Endothelial cell of umbilical vein (primary cell): ENCODE results near the gene SPOUT1. TPM values are rescaled to one million over a fixed set of nuclear protein-coding genes. Genes with fewer than 3 reads are reported as not detected.
"Not testable (repeated sequence)": the region's sequence is repeated elsewhere in the genome, so short reads cannot be mapped to it uniquely, and the experiment has no call there.

Source experiments
- BruUV-seq: library from RNA; stranded (reverse); fragments of 400-500 nt; replicated peaks from 2 replicates; lab custom pipeline; 2021; lab: Mats Ljungman, UMichigan
- CTCF ChIA-PET: fragments of 300-600, 350-600 bp; sonication (Branson Sonifier 250); formaldehyde crosslinking; loops from one replicate; lab custom pipeline; 2021; ENCODE audit warnings: antibody characterized with exemption, inconsistent platforms; lab: Charles Lee
- POLR2A ChIA-PET: fragments of 300-600, 350-600 bp; sonication (Branson Sonifier 250); formaldehyde crosslinking; loops from one replicate; lab custom pipeline; 2021; ENCODE audit warnings: antibody characterized with exemption, inconsistent platforms; lab: Charles Lee
- DNase-seq: peaks from one replicate; pipeline ENCODE4 v3.0.0-alpha.2; 2011; ENCODE audit warnings: low read depth, low spot score
- FAIRE-seq: peaks from 2 replicates; lab custom pipeline; 2011; peaks lifted over from hg19 to GRCh38; lab: Jason Lieb, UNC
- H2AFZ ChIP-seq: 2 replicates; pipeline ENCODE4 v1.6.0; 2012; ENCODE audit warnings: low read depth, low read length, control low read depth, inconsistent platforms
- H3K27ac ChIP-seq: 2 replicates; pipeline ENCODE4 v1.5.1; 2011; ENCODE audit warnings: low read depth, mild to moderate bottlenecking, control low read depth, low read length, moderate library complexity; ENCODE audit not compliant: insufficient read depth
- H3K27me3 ChIP-seq, 2 experiments: 2 replicates each; pipeline versions ENCODE4 v1.6.0 to v1.6.1; 2011; ENCODE audit warnings: low read length in 2 of 2, mixed read lengths in 1 of 2; ENCODE audit not compliant: control insufficient read depth in 2 of 2, insufficient read depth in 2 of 2
- H3K36me3 ChIP-seq, 2 experiments: 2 replicates in 1 of 2; 3 replicates in 1 of 2; pipeline ENCODE4 v1.5.1; 2011; ENCODE audit warnings: low read length in 2 of 2, mild to moderate bottlenecking in 1 of 2, moderate library complexity in 1 of 2; ENCODE audit not compliant: control insufficient read depth in 2 of 2, insufficient read depth in 2 of 2; ENCODE audit errors: extremely low read depth in 1 of 2
- H3K4me1 ChIP-seq: 3 replicates; pipeline ENCODE4 v1.5.1; 2011; ENCODE audit warnings: mild to moderate bottlenecking, low read length; ENCODE audit not compliant: control insufficient read depth, insufficient read depth; ENCODE audit errors: extremely low read depth
- H3K4me2 ChIP-seq: 2 replicates; pipeline ENCODE4 v1.6.1; 2011; ENCODE audit warnings: low read length, control low read depth, mixed read lengths; ENCODE audit not compliant: insufficient read depth
- H3K4me3 ChIP-seq, 3 experiments: fragments of 200-600 bp in 1 of 3; sonication (generic), shearing (Covaris generic) in 1 of 3; replicated peaks in 1 of 3; 2 replicates each; pipeline ENCODE4 v1.5.1; 2011 to 2016; ENCODE audit warnings: control low read depth in 3 of 3, low read length in 3 of 3, mild to moderate bottlenecking in 2 of 3, inconsistent platforms in 1 of 3, low read depth in 1 of 3, moderate library complexity in 1 of 3; ENCODE audit not compliant: insufficient read depth in 1 of 3
- H3K79me2 ChIP-seq: 2 replicates; pipeline ENCODE4 v1.6.0; 2012; ENCODE audit warnings: low read length, inconsistent platforms; ENCODE audit not compliant: control insufficient read depth, insufficient read depth
- H3K9ac ChIP-seq: replicated peaks from 2 replicates; pipeline ENCODE3; 2011; ENCODE audit warnings: low read length, control low read depth; ENCODE audit not compliant: insufficient read depth; ENCODE audit errors: extremely low read depth
- H3K9me1 ChIP-seq: replicated peaks from 3 replicates; pipeline ENCODE4 v1.6.0; 2011; ENCODE audit warnings: mild to moderate bottlenecking, low read length; ENCODE audit not compliant: control insufficient read depth, insufficient read depth; ENCODE audit errors: extremely low read depth
- H3K9me3 ChIP-seq: replicated peaks from 2 replicates; pipeline ENCODE4 v1.5.1; 2012; ENCODE audit warnings: low read length, inconsistent platforms; ENCODE audit not compliant: control insufficient read depth, insufficient read depth
- H4K20me1 ChIP-seq: replicated peaks from 2 replicates; pipeline ENCODE3; 2011; ENCODE audit warnings: mild to moderate bottlenecking, low read length; ENCODE audit not compliant: control insufficient read depth, insufficient read depth; ENCODE audit errors: extremely low read depth
- CTCF ChIP-seq, 2 donors: IDR thresholded peaks; 1 replicate in 1 of 2; 2 replicates in 1 of 2; pipeline ENCODE4 v1.5.1; 2011; ENCODE audit warnings: low read length in 2 of 2, mild to moderate bottlenecking in 2 of 2, moderate library complexity in 2 of 2, control low read depth in 1 of 2, inconsistent platforms in 1 of 2, low read depth in 1 of 2; ENCODE audit not compliant: insufficient read depth in 1 of 2; ENCODE audit errors: extremely low read depth in 1 of 2
- EZH2 ChIP-seq: IDR thresholded peaks from 2 replicates; pipeline ENCODE4 v1.6.1; 2012; ENCODE audit warnings: borderline replicate concordance, low read depth, mild to moderate bottlenecking, moderate library complexity, low read length, inconsistent platforms; ENCODE audit not compliant: severe bottlenecking
- FOS ChIP-seq: IDR thresholded peaks from 2 replicates; pipeline ENCODE4 v1.6.1; 2011; ENCODE audit warnings: mild to moderate bottlenecking, low read length, moderate library complexity, borderline replicate concordance; ENCODE audit not compliant: insufficient read depth
- GATA2 ChIP-seq: IDR thresholded peaks from 2 replicates; pipeline ENCODE4 v1.7.0; 2011; ENCODE audit warnings: low read depth, mild to moderate bottlenecking, moderate library complexity, mixed read lengths, low read length; ENCODE audit not compliant: insufficient read length, insufficient read depth
- JUN ChIP-seq: IDR thresholded peaks from 2 replicates; pipeline ENCODE4 v1.6.1; 2011; ENCODE audit warnings: borderline replicate concordance, low read depth; ENCODE audit not compliant: insufficient read length, insufficient read depth
- MAX ChIP-seq: IDR thresholded peaks from 2 replicates; pipeline ENCODE4 v1.6.1; 2011; ENCODE audit not compliant: insufficient read depth, insufficient read length
- MYC ChIP-seq: IDR thresholded peaks from one replicate; pipeline ENCODE4 v1.6.1; 2011; ENCODE audit warnings: mild to moderate bottlenecking, low read depth, low read length
- POLR2A ChIP-seq: IDR thresholded peaks from 2 replicates; pipeline ENCODE4 v1.6.1; 2012; ENCODE audit warnings: low read depth, mild to moderate bottlenecking, control low read depth, low read length
- POLR2AphosphoS5 ChIP-seq: IDR thresholded peaks from 2 replicates; pipeline ENCODE4 v1.6.1; 2012; ENCODE audit warnings: low read depth, mild to moderate bottlenecking, control low read depth, low read length, moderate library complexity; ENCODE audit not compliant: insufficient read depth
- dilution Hi-C: fragments of 300-500 bp; cut with MboI; formaldehyde crosslinking; loops from one replicate; pipeline ENCODE4 v1.15.0; 2019; ENCODE audit warnings: low sequenced_read_pairs; ENCODE audit not compliant: extremely low pct_ligation_motif_present
- intact Hi-C: fragments of 100-400 bp; cut with micrococcal nuclease; formaldehyde crosslinking; loops from one replicate; pipeline ENCODE4 v1.10.0; 2022
- polyA plus RNA-seq, 4 experiments: library from polyadenylated mRNA; depleted of rRNA in 3 of 4; stranded (reverse) in 3 of 4; unstranded in 1 of 4; fragments of >200 nt; gene quantifications; 2 replicates each; pipeline versions ENCODE4 v1.2.1 to v1.2.3, GENCODE V29; 2011 to 2012; ENCODE audit warnings: missing spikeins in 1 of 4
- total RNA-seq: library from RNA; stranded (reverse); gene quantifications from 2 replicates; pipeline ENCODE4 v1.2.3, GENCODE V29; 2021

The SPOUT1 gene
- total and polyA plus RNA-seq, 2 donors (not counting 3 experiments of a cell fraction or from before 2014, with no cell fraction given) = 50.4 to 51.6 TPM

- H3K79me2 ChIP-seq = no peaks in the 10 kb centered on the region
- dilution Hi-C loops (no loop called here), intact Hi-C loops (no loop called here)
- no peaks in the 10 kb centered on the region for H3K27me3 ChIP-seq
- H3K4me1 ChIP-seq = no peaks in the 10 kb centered on the region
- H2AFZ ChIP-seq = no peak overlapping the region
- no peak for TF ChIP-seq FOS
- no peak for TF ChIP-seq MAX
- TF ChIP-seq EZH2 = no peak
- TF ChIP-seq GATA2 = no peak
- no peak for TF ChIP-seq POLR2AphosphoS5
- TF ChIP-seq JUN = no peak
- no peak for TF ChIP-seq MYC
- TF ChIP-seq CTCF (IDR thresholded peaks at IDR 0.05; ENCODE audit: extremely low read depth in 1 of 2, insufficient read depth in 1 of 2, low read depth in 1 of 2, low read length in 2 of 2) = no peak
- TF ChIP-seq POLR2A = no peak
- no peak overlapping the region for H3K27ac ChIP-seq
- ChIA-PET POLR2A (no interaction called here), CTCF (interaction anchor here (0.8 to 1.4 kb wide), 5 partner anchors 14 to 143 kb away, joined by 3 to 6 read pairs (median 3); partner anchors contain the start of genes ENDOG and PKN3)
- no peak overlapping the region for H3K4me2 ChIP-seq
- DNase-seq (no peak), FAIRE-seq (no peak)
- H4K20me1 ChIP-seq = no peaks in the 10 kb centered on the region
- H3K9me3 ChIP-seq = no peaks in the 10 kb centered on the region
- H3K9me1 ChIP-seq = no peaks in the 10 kb centered on the region
- H3K36me3 ChIP-seq = peaks cover 0 to 3% of the 10 kb centered on the region in 2 experiments
- no peak overlapping the region for H3K4me3 ChIP-seq
- no peak overlapping the region for H3K9ac ChIP-seq
- no TSS peak for BruUV-seq
These were observed 15.8 kb upstream of the SPOUT1 start for GRCh38 chr9:128845186-128845931.

GRCh38 chr9:128843171-128843570 is 13.6 kb upstream of the SPOUT1 start:
- H4K20me1 ChIP-seq, H3K36me3 ChIP-seq, H3K4me3 ChIP-seq, H2AFZ ChIP-seq, H3K79me2 ChIP-seq, POLR2A ChIA-PET, DNase-seq, H3K9me3 ChIP-seq, FAIRE-seq, H3K4me2 ChIP-seq, BruUV-seq, H3K9ac ChIP-seq, intact Hi-C loops, H3K27ac ChIP-seq, H3K9me1 ChIP-seq, dilution Hi-C loops, H3K4me1 ChIP-seq, CTCF ChIA-PET, H3K27me3 ChIP-seq: not testable (repeated sequence)
